HFF-Myc (cell line): ENCODE results near the gene EYA2.

Experiments
- DNase-seq: peaks from one replicate; pipeline ENCODE4 v3.0.0-alpha.2; 2011; ENCODE audit warnings: low read depth; ENCODE audit errors: extremely low read depth
- H3K4me3 ChIP-seq: replicated peaks from 2 replicates; pipeline ENCODE4 v1.5.1; 2011; ENCODE audit warnings: low read depth, mild to moderate bottlenecking, control low read depth, low read length
- TF ChIP-seq, protein P1 (sequence below): IDR thresholded peaks from 2 replicates; pipeline ENCODE4 v1.5.1; 2012; ENCODE audit warnings: mild to moderate bottlenecking, low read depth, low read length, control low read depth; ENCODE audit errors: missing control alignments

The EYA2 gene

DNA sequence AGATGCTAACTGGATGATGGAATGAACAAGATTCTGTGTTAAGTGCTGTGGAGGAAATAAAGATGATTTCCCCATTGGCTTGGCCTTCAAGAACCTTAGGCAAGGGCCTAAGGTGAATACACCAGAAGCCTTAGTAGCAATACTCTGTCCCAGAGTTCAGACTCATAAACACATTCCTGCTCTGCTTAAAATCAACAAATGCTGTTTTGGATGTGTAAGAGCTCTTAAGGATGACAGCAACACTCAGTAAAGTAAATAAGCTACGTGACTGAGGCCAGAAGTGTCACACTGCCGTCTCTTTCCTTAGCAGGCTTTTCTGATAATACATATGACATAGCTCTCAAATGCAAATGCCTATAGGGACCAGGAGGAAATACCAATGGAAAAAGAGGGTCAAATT is 90.6 kb downstream of the EYA2 start:
- TF ChIP-seq, protein P1, sequence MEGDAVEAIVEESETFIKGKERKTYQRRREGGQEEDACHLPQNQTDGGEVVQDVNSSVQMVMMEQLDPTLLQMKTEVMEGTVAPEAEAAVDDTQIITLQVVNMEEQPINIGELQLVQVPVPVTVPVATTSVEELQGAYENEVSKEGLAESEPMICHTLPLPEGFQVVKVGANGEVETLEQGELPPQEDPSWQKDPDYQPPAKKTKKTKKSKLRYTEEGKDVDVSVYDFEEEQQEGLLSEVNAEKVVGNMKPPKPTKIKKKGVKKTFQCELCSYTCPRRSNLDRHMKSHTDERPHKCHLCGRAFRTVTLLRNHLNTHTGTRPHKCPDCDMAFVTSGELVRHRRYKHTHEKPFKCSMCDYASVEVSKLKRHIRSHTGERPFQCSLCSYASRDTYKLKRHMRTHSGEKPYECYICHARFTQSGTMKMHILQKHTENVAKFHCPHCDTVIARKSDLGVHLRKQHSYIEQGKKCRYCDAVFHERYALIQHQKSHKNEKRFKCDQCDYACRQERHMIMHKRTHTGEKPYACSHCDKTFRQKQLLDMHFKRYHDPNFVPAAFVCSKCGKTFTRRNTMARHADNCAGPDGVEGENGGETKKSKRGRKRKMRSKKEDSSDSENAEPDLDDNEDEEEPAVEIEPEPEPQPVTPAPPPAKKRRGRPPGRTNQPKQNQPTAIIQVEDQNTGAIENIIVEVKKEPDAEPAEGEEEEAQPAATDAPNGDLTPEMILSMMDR: no peak
- DNase-seq: no peak
- no peak overlapping the region for H3K4me3 ChIP-seq

DNA sequence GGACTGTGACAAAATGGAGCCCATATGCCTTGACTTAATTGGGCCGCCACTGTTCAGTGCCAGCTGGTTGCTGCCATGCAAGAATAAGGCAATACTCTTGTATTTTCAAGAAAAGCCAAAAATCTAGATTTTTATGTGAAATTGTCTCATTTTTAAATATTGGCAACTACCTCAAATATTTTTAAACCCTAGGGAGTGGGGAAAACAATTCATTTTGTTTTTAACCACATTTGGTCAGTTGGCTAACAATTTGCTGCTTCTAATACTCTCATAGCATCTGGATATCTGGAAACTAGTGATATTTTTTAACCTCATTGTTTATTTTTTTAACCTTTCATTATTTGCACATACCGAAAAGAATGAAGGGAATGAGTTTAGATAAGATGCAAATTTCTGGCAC is 91.0 kb downstream of the EYA2 start:
- H3K4me3 ChIP-seq: no peak overlapping the region
- TF ChIP-seq, protein P1: no peak
- no peak for DNase-seq

DNA sequence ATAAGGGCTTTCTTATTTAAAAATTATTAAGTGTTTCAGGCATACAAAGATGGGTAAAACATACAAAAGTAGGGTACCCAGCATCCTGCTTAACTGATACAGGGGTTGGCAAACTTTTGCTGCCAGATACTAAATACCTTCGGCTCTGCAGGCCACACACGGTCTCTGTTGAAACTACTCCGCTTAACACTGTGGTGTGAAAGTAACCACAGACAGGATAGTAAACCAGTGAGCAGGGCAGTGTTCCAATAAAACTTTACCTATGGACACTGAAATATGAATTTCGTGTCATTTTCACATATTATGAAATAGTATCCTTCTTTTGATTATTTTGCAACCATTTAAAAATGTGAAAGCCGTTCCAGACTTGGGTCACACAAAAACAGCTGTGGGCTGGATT is 92.4 kb downstream of the EYA2 start:
- DNase-seq: no peak
- TF ChIP-seq, protein P1: no peak
- no peak overlapping the region for H3K4me3 ChIP-seq

DNA sequence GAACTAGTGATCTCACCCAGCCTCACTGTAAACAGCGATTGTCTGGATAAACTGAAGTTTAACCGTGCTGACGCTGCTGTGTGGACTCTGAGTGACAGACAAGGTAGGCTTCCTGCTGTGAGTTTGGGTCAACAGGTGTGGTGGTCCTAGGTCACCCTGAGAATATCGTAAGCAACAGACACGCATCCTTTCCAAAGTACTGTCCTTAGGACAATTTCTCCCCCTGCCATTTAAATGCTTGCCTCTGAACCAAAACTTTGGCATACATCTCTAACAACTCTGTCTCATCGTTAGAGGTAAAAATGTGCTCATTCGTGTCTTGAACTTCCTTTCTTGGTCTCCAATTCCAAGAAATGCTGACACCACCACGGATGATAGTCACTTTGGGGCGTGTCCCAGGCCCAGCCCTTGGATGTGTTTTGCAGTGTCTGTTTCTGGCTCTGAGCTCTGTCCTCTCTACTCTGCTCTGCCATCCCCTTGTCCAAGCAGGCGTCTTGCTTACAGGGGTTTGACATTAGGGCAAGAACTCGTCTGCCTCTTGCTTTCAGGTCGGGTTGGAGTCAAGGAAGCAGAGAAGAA is 95.5 kb downstream of the EYA2 start:
- TF ChIP-seq, protein P1: no peak
- no peak for DNase-seq
- H3K4me3 ChIP-seq: no peak overlapping the region

DNA sequence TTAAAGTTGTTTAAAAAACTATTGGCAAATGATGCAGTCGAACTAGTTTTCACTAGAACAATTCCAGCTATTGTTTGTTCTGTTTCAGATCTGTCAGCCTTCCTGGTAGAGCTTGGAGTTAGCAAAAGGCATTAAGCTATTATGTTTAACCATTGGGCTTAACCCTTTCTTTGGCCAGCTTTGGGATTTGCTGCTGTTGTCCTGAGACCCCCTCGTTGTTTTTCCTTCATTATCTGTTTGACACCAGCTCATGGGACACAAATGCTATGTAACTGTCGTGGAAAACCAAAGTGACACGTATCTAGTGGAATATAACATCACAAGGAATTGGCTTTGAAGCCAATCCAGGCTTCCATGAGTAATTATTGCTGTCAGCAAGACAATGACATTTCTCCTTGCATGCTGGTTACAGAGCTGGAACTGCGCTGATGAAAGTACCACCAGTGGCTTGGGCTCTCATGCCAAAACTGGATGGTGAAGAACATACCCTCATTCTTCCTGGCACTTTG is 96.0 kb downstream of the EYA2 start:
- TF ChIP-seq, protein P1: no peak
- H3K4me3 ChIP-seq: no peak overlapping the region
- DNase-seq: no peak

DNA sequence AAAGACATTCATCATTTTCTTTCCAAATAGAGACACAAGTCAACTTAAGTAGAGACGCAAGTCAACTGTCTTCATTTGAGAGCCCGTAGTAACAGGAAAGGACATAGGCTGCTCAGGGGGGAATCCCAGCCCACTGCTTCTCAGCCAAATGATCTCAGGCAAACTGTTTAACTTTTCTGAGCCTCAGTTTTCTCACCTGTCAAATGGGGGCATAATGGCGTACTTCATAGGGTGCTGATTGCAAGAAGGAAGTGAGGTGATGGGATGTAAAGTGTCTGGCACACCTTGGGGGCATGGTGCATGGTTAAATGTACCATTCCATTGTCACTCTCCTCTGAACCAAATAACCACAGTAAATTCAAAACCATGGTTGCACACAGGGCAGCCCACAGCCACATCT is 96.5 kb downstream of the EYA2 start:
- DNase-seq: no peak
- H3K4me3 ChIP-seq: no peak overlapping the region
- TF ChIP-seq, protein P1: no peak
